Measurements from ENCODE around the gene ENTHD1.
A peak's percentile ranks its signal among the peaks of the same experiment; 100 is the strongest.

The ENTHD1 gene

GRCh38 chr22:39750759-39751158, 142.8 kb downstream of the ENTHD1 start:
- Histone ChIP-seq H3K4me3 (replicated peaks; ENCODE audit: low read depth, low read length) (no peak overlapping the region), H3K36me3 (ENCODE audit: control insufficient read depth, insufficient read depth, low read length) (no peaks in the 10 kb centered on the region), H3K27me3 (replicated peaks; ENCODE audit: control insufficient read depth, insufficient read depth, low read length) (no peaks in the 10 kb centered on the region)
- TF ChIP-seq CTCF (IDR thresholded peaks at IDR 0.05; ENCODE audit: insufficient read depth, low read length, poor library complexity, severe bottlenecking) = no peak
- no peak for DNase-seq (ENCODE audit: extremely low read depth, insufficient read length)

- no peak overlapping the region for H3K4me3 ChIP-seq (replicated peaks; ENCODE audit: low read depth, low read length)
- no peaks in the 10 kb centered on the region for H3K36me3 ChIP-seq (ENCODE audit: control insufficient read depth, insufficient read depth, low read length)
- TF ChIP-seq CTCF (IDR thresholded peaks at IDR 0.05; ENCODE audit: insufficient read depth, low read length, poor library complexity, severe bottlenecking) = no peak
- peak; percentile 35 for DNase-seq (ENCODE audit: extremely low read depth, insufficient read length)
- H3K27me3 ChIP-seq (replicated peaks; ENCODE audit: control insufficient read depth, insufficient read depth, low read length) = no peaks in the 10 kb centered on the region
These were observed 144.7 kb downstream of the ENTHD1 start for GRCh38 chr22:39748877-39749276.

GRCh38 chr22:39746600-39747262, 146.8 kb downstream of the ENTHD1 start:
- Histone ChIP-seq H3K4me3 (replicated peaks; ENCODE audit: low read depth, low read length) (no peak overlapping the region), H3K36me3 (ENCODE audit: control insufficient read depth, insufficient read depth, low read length) (no peaks in the 10 kb centered on the region), H3K27me3 (replicated peaks; ENCODE audit: control insufficient read depth, insufficient read depth, low read length) (no peaks in the 10 kb centered on the region)
- DNase-seq (ENCODE audit: extremely low read depth, insufficient read length) = no peak
- no peak for TF ChIP-seq CTCF (IDR thresholded peaks at IDR 0.05; ENCODE audit: insufficient read depth, low read length, poor library complexity, severe bottlenecking)

DNA sequence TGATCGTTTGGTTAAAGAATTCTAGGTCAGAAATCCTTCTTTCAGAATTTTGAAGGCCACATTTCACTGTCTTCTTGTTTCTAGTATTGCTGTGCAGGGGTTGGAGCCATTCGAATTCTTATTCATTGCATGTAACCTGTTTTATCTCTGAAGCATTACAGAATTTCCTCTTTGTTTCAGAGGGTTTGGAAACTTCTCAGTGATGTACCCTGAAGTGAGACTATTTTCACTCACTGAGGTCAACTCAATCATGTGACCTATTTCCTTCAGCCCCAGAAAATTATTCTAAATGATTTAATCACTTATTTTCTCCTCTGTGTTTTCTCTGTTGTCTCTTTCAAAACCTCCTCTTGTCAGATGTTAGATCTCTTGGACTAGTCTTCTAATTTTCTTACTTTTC, 147.8 kb downstream of the ENTHD1 start:
- no peak for TF ChIP-seq CTCF (IDR thresholded peaks at IDR 0.05; ENCODE audit: insufficient read depth, low read length, poor library complexity, severe bottlenecking)
- Histone ChIP-seq H3K36me3 (ENCODE audit: control insufficient read depth, insufficient read depth, low read length) (no peaks in the 10 kb centered on the region), H3K4me3 (replicated peaks; ENCODE audit: low read depth, low read length) (no peak overlapping the region), H3K27me3 (replicated peaks; ENCODE audit: control insufficient read depth, insufficient read depth, low read length) (no peaks in the 10 kb centered on the region)
- peak; percentile 32 for DNase-seq (ENCODE audit: extremely low read depth, insufficient read length)

DNA sequence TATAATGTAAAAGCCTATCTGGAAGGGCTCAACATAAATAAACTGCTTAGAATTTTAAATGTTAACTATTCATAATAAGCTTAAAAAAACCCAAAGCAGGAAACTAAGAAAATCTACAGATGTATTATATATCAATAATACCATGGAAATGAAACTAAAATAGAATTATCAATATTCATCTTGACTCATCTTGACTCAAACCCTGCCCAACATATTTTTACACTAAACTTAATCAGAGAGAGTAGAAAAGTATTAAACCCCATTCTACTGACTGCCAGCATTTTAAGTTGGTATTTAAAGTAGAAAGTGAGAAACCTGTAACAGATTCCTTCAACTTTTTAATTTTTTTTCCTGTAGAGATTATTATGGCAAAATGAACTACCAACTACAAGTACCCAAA, 149.2 kb downstream of the ENTHD1 start:
- DNase-seq (ENCODE audit: extremely low read depth, insufficient read length) = no peak
- Histone ChIP-seq H3K4me3 (replicated peaks; ENCODE audit: low read depth, low read length) (no peak overlapping the region), H3K27me3 (replicated peaks; ENCODE audit: control insufficient read depth, insufficient read depth, low read length) (no peaks in the 10 kb centered on the region), H3K36me3 (ENCODE audit: control insufficient read depth, insufficient read depth, low read length) (no peaks in the 10 kb centered on the region)
- no peak for TF ChIP-seq CTCF (IDR thresholded peaks at IDR 0.05; ENCODE audit: insufficient read depth, low read length, poor library complexity, severe bottlenecking)

GRCh38 chr22:39743935-39744334, 149.6 kb downstream of the ENTHD1 start:
- no peak overlapping the region for H3K4me3 ChIP-seq (replicated peaks; ENCODE audit: low read depth, low read length)
- no peak for DNase-seq (ENCODE audit: extremely low read depth, insufficient read length)
- no peaks in the 10 kb centered on the region for H3K36me3 ChIP-seq (ENCODE audit: control insufficient read depth, insufficient read depth, low read length)
- no peak for TF ChIP-seq CTCF (IDR thresholded peaks at IDR 0.05; ENCODE audit: insufficient read depth, low read length, poor library complexity, severe bottlenecking)
- no peaks in the 10 kb centered on the region for H3K27me3 ChIP-seq (replicated peaks; ENCODE audit: control insufficient read depth, insufficient read depth, low read length)

All from GM06990 (cell line).